H9 (cell line): ENCODE measurements around the gene PEX14. TPM values are rescaled to one million over a fixed set of nuclear protein-coding genes. Genes with fewer than 3 reads are reported as not detected.

Experiments used
- DNase-seq: peaks from one replicate; pipeline ENCODE4 v3.0.0-alpha.2; 2017
- H2AFZ ChIP-seq: one replicate; pipeline ENCODE4 v1.6.1; 2013; ENCODE audit warnings: mild to moderate bottlenecking, low read length, control low read depth, moderate library complexity
- H2AK5ac ChIP-seq: 2 replicates; pipeline ENCODE4 v1.6.1; 2013; ENCODE audit warnings: low read length, control low read depth, mixed read lengths; ENCODE audit not compliant: insufficient read length
- H2BK120ac ChIP-seq: one replicate; pipeline ENCODE4 v1.6.1; 2013; ENCODE audit warnings: low read depth, mild to moderate bottlenecking, low read length, control low read depth, inconsistent platforms; ENCODE audit not compliant: poor library complexity, severe bottlenecking
- H2BK12ac ChIP-seq: 2 replicates; pipeline ENCODE4 v1.6.1; 2013; ENCODE audit warnings: low read length, control low read depth, mixed read lengths, low read depth; ENCODE audit not compliant: insufficient read length
- H2BK15ac ChIP-seq: 2 replicates; pipeline ENCODE4 v1.6.1; 2013; ENCODE audit warnings: low read depth, low read length, control low read depth
- H2BK20ac ChIP-seq: one replicate; pipeline ENCODE4 v1.6.1; 2013; ENCODE audit warnings: low read depth, mild to moderate bottlenecking, low read length, control low read depth, inconsistent platforms; ENCODE audit not compliant: poor library complexity, severe bottlenecking
- H2BK5ac ChIP-seq: 2 replicates; pipeline ENCODE4 v1.6.1; 2013; ENCODE audit warnings: low read length, control low read depth, mixed read lengths; ENCODE audit not compliant: insufficient read length
- H3K14ac ChIP-seq: 2 replicates; pipeline ENCODE4 v1.6.1; 2013; ENCODE audit warnings: low read length, control low read depth; ENCODE audit not compliant: insufficient read depth
- H3K18ac ChIP-seq: 2 replicates; pipeline ENCODE4 v1.6.1; 2013; ENCODE audit warnings: low read depth, mild to moderate bottlenecking, mixed read lengths, low read length, control low read depth; ENCODE audit not compliant: insufficient read length
- H3K23ac ChIP-seq: 2 replicates; pipeline ENCODE4 v1.6.1; 2013; ENCODE audit warnings: low read length, control low read depth, mixed read lengths, low read depth; ENCODE audit not compliant: insufficient read length
- H3K23me2 ChIP-seq: 2 replicates; pipeline ENCODE4 v1.6.1; 2013; ENCODE audit warnings: low read depth, mild to moderate bottlenecking, mixed read lengths, low read length, control low read depth; ENCODE audit not compliant: insufficient read length, poor library complexity, severe bottlenecking
- H3K27ac ChIP-seq: 2 replicates; pipeline ENCODE4 v1.5.1; 2013; ENCODE audit warnings: low read length, control low read depth, mixed read lengths, low read depth; ENCODE audit not compliant: insufficient read length
- H3K27me3 ChIP-seq: 2 replicates; pipeline ENCODE4 v1.6.1; 2013; ENCODE audit warnings: low read length, control low read depth, inconsistent platforms; ENCODE audit not compliant: insufficient read depth
- H3K4ac ChIP-seq: 2 replicates; pipeline ENCODE4 v1.6.1; 2013; ENCODE audit warnings: low read depth, mild to moderate bottlenecking, control low read depth, inconsistent platforms, low read length, moderate library complexity
- H3K4me1 ChIP-seq: 2 replicates; pipeline ENCODE4 v1.6.1; 2013; ENCODE audit warnings: low read length, control low read depth, inconsistent platforms; ENCODE audit not compliant: insufficient read depth
- H3K4me2 ChIP-seq: 2 replicates; pipeline ENCODE4 v1.6.1; 2013; ENCODE audit warnings: low read length, control low read depth, mixed read lengths; ENCODE audit not compliant: insufficient read length, insufficient read depth
- H3K56ac ChIP-seq: 2 replicates; pipeline ENCODE4 v1.6.1; 2013; ENCODE audit warnings: low read depth, mild to moderate bottlenecking, mixed read lengths, low read length, control low read depth; ENCODE audit not compliant: insufficient read length
- H3K79me1 ChIP-seq: 2 replicates; pipeline ENCODE4 v1.6.1; 2013; ENCODE audit warnings: low read depth, mild to moderate bottlenecking, moderate library complexity, low read length, control low read depth, inconsistent platforms; ENCODE audit not compliant: insufficient read depth, poor library complexity, severe bottlenecking
- H3K79me2 ChIP-seq: 2 replicates; pipeline ENCODE4 v1.6.1; 2013; ENCODE audit warnings: low read length, control low read depth, inconsistent platforms; ENCODE audit not compliant: insufficient read depth
- H3K9ac ChIP-seq: 2 replicates; pipeline ENCODE4 v1.6.1; 2013; ENCODE audit warnings: low read length, control low read depth, mixed read lengths; ENCODE audit not compliant: insufficient read length; ENCODE audit errors: extremely low read depth
- H3K9me3 ChIP-seq: one replicate; pipeline ENCODE4 v1.6.1; 2013; ENCODE audit warnings: low read depth, low read length, inconsistent platforms; ENCODE audit not compliant: control insufficient read depth
- H3T11ph ChIP-seq: one replicate; pipeline ENCODE4 v1.6.1; 2013; ENCODE audit warnings: mild to moderate bottlenecking, low read length, control low read depth, inconsistent platforms
- H4K20me1 ChIP-seq: one replicate; pipeline ENCODE4 v1.6.1; 2013; ENCODE audit not compliant: control insufficient read depth, insufficient read length, insufficient read depth
- H4K5ac ChIP-seq: 2 replicates; pipeline ENCODE4 v1.6.1; 2013; ENCODE audit warnings: low read depth, mild to moderate bottlenecking, mixed read lengths, low read length, control low read depth; ENCODE audit not compliant: insufficient read length
- H4K8ac ChIP-seq: replicated peaks from 2 replicates; pipeline ENCODE4 v1.6.1; 2013; ENCODE audit warnings: low read length, control low read depth, mixed read lengths, low read depth; ENCODE audit not compliant: insufficient read length
- H4K91ac ChIP-seq: 2 replicates; pipeline ENCODE4 v1.6.1; 2013; ENCODE audit warnings: low read depth, mild to moderate bottlenecking, moderate library complexity, mixed read lengths, low read length, control low read depth; ENCODE audit not compliant: insufficient read length
- H3K27ac Mint-ChIP-seq, 3 experiments: 2 replicates in 2 of 3; 3 replicates in 1 of 3; pipeline ENCODE4 v1.8.0; 2020 to 2021; ENCODE audit warnings: mixed read lengths in 3 of 3, mild to moderate bottlenecking in 1 of 3, moderate library complexity in 1 of 3
- H3K27me3 Mint-ChIP-seq: 2 replicates; pipeline ENCODE4 v1.8.0; 2021; ENCODE audit warnings: low read depth, mild to moderate bottlenecking, moderate library complexity, mixed read lengths
- H3K36me3 Mint-ChIP-seq, 3 experiments: 2 replicates in 2 of 3; 3 replicates in 1 of 3; pipeline ENCODE4 v1.8.0; 2020 to 2021; ENCODE audit warnings: low read depth in 3 of 3, mixed read lengths in 3 of 3; ENCODE audit not compliant: insufficient read depth in 1 of 3
- H3K4me1 Mint-ChIP-seq, 2 experiments: 2 replicates each; pipeline ENCODE4 v1.8.0; 2020; ENCODE audit warnings: mixed read lengths in 2 of 2
- H3K4me3 Mint-ChIP-seq, 2 experiments: 2 replicates in 1 of 2; 3 replicates in 1 of 2; pipeline ENCODE4 v1.8.0; 2020 to 2021; ENCODE audit warnings: mild to moderate bottlenecking in 2 of 2, mixed read lengths in 2 of 2, moderate library complexity in 1 of 2
- H3K9me3 Mint-ChIP-seq, 2 experiments: 2 replicates in 1 of 2; 3 replicates in 1 of 2; pipeline ENCODE4 v1.8.0; 2020; ENCODE audit warnings: mild to moderate bottlenecking in 2 of 2, mixed read lengths in 2 of 2, moderate library complexity in 1 of 2
- WGBS: extraction: QIAGEN DNeasy Blood & Tissue Kit; methylation state at CpG from one replicate; pipeline ENCODE4 v1.1.7; 2013; ENCODE audit warnings: missing lambda C conversion rate, low lambda C conversion rate, mixed read lengths; ENCODE audit not compliant: insufficient read length; ENCODE audit errors: extremely low coverage; 5-methylcytosine and 5-hydroxymethylcytosine counted together
- total RNA-seq: library from RNA; stranded (reverse); gene quantifications from 2 replicates; pipeline ENCODE4 v1.2.1, GENCODE V29; 2021
- TF ChIP-seq, protein P1 (sequence below): fragments of 200-600 bp; sonication (generic); conservative IDR thresholded peaks from 3 replicates; pipeline ENCODE4 v1.8.0; 2021; ENCODE audit warnings: antibody characterized with exemption, mild to moderate bottlenecking

The PEX14 gene
- total RNA-seq, 1 experiment from 2014 or later: 23.9 TPM

DNA sequence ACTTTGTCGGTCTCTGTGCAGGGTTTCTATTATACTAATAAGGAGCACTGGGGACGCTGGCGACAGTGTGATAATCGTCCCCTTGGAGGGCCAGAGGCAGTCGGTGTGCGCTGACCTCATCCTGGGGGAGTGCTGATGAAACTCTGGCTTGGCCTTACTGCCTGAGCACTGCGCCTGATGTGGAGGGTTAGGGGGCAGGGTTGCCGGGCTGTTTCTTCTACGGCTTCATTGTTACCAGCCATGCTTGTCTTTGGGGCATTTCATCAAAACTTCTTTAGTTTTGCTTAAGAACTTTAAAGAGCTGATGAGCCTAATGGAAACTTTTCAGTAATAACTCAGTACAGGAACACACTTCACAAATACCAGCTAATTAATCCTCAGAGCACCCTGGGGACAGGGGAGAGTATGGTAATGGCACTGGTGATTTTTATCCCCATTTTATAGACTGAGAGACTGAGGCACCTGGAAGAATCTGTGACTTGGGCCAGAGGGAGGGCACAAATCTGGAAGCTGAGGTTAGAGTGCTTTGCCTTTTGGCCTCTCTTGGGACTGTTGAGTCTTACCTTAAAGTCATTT, 81.8 kb downstream of the PEX14 start:
- Mint-ChIP-seq H3K36me3 (no peaks in the 10 kb centered on the region), H3K27ac (peak overlapping the region; percentile 65 to 84 (median 69); a peak in 6 of 7 replicates), H3K27me3 (no peaks in the 10 kb centered on the region), H3K4me1 (peaks cover 32 to 38% of the 10 kb centered on the region in 2 experiments), H3K4me3 (no peak overlapping the region), H3K9me3 (no peaks in the 10 kb centered on the region)
- Histone ChIP-seq H3K23me2 (no peaks in the 10 kb centered on the region), H3K4ac (no peak overlapping the region), H4K20me1 (no peaks in the 10 kb centered on the region), H2BK15ac (no peak overlapping the region), H3K18ac (peak overlapping the region; percentile 36), H3K4me1 (no peaks in the 10 kb centered on the region; the same call in 1 of the 2 replicates), H4K8ac (no peak overlapping the region), H2BK12ac (no peak overlapping the region), H3K9me3 (no peaks in the 10 kb centered on the region), H4K5ac (no peak overlapping the region), H3K79me1 (no peaks in the 10 kb centered on the region), H2AK5ac (no peak overlapping the region), H3K14ac (no peak overlapping the region), H2AFZ (no peak overlapping the region), H2BK5ac (no peak overlapping the region), H3K9ac (no peak overlapping the region), H2BK20ac (no peak overlapping the region), H3K27ac (no peak overlapping the region), H3T11ph (no peak overlapping the region), H4K91ac (no peak overlapping the region), H3K27me3 (no peaks in the 10 kb centered on the region), H3K56ac (no peak overlapping the region), H3K23ac (no peak overlapping the region), H3K79me2 (no peaks in the 10 kb centered on the region), H2BK120ac (no peak overlapping the region), H3K4me2 (no peak overlapping the region)
- TF ChIP-seq, protein P1, sequence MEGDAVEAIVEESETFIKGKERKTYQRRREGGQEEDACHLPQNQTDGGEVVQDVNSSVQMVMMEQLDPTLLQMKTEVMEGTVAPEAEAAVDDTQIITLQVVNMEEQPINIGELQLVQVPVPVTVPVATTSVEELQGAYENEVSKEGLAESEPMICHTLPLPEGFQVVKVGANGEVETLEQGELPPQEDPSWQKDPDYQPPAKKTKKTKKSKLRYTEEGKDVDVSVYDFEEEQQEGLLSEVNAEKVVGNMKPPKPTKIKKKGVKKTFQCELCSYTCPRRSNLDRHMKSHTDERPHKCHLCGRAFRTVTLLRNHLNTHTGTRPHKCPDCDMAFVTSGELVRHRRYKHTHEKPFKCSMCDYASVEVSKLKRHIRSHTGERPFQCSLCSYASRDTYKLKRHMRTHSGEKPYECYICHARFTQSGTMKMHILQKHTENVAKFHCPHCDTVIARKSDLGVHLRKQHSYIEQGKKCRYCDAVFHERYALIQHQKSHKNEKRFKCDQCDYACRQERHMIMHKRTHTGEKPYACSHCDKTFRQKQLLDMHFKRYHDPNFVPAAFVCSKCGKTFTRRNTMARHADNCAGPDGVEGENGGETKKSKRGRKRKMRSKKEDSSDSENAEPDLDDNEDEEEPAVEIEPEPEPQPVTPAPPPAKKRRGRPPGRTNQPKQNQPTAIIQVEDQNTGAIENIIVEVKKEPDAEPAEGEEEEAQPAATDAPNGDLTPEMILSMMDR: no peak
- WGBS: no CpG with 5 or more reads among the region's 9 CpGs
- DNase-seq: no peak
